Activated T-helper 17 cell treated with anti-CD3 and anti-CD28 coated beads, Interleukin-2, amount 50 U/mL, for 72 hours (primary cell): Measurements from ENCODE around the gene SLC10A3. TPM values are rescaled to one million over a fixed set of nuclear protein-coding genes. Genes with fewer than 3 reads are reported as not detected.
"Not testable (repeated sequence)": the region's sequence is repeated elsewhere in the genome, so short reads cannot be mapped to it uniquely, and the experiment has no call there.

Source experiments
- ATAC-seq: fragments of 150-1000 bp; cut with Tn5 transposase; replicated peaks from 2 replicates; pipeline ENCODE4 v1.10.0; 2021; ENCODE audit warnings: mild to moderate bottlenecking, moderate library complexity
- H3K27ac Mint-ChIP-seq: one replicate; pipeline ENCODE4 v1.8.0; 2022; ENCODE audit warnings: mixed read lengths
- H3K27me3 Mint-ChIP-seq: one replicate; pipeline ENCODE4 v1.8.0; 2022; ENCODE audit warnings: mixed read lengths
- H3K36me3 Mint-ChIP-seq: one replicate; pipeline ENCODE4 v1.8.0; 2022; ENCODE audit warnings: low read depth, mild to moderate bottlenecking, mixed read lengths
- H3K4me1 Mint-ChIP-seq: one replicate; pipeline ENCODE4 v1.8.0; 2022; ENCODE audit warnings: mixed read lengths
- H3K4me3 Mint-ChIP-seq: one replicate; pipeline ENCODE4 v1.8.0; 2022; ENCODE audit warnings: mild to moderate bottlenecking, mixed read lengths
- H3K9me3 Mint-ChIP-seq: one replicate; pipeline ENCODE4 v1.8.0; 2022; ENCODE audit warnings: mixed read lengths
- total RNA-seq, 2 donors: library from RNA; stranded (reverse); gene quantifications; one replicate each; pipeline ENCODE4 v1.2.3, GENCODE V29; 2022

Gene SLC10A3
- total RNA-seq, 2 donors from 2014 or later = 17.3 to 24.8 TPM

GRCh38 chrX:154496591-154497137 is 6.2 kb upstream of the SLC10A3 start:
- not testable (repeated sequence) for H3K27ac Mint-ChIP-seq, H3K27me3 Mint-ChIP-seq, H3K4me3 Mint-ChIP-seq, H3K4me1 Mint-ChIP-seq, H3K9me3 Mint-ChIP-seq, H3K36me3 Mint-ChIP-seq, ATAC-seq

GRCh38 chrX:154495472-154495922 is 5.1 kb upstream of the SLC10A3 start:
- H3K36me3 Mint-ChIP-seq = no peaks in the 10 kb centered on the region
- no peak overlapping the region for H3K4me3 Mint-ChIP-seq
- no peak overlapping the region for H3K27ac Mint-ChIP-seq
- no peaks in the 10 kb centered on the region for H3K27me3 Mint-ChIP-seq
- ATAC-seq = no peak
- H3K4me1 Mint-ChIP-seq = no peaks in the 10 kb centered on the region
- H3K9me3 Mint-ChIP-seq = no peaks in the 10 kb centered on the region

GRCh38 chrX:154494715-154495114 is 4.3 kb upstream of the SLC10A3 start:
- H3K9me3 Mint-ChIP-seq = no peaks in the 10 kb centered on the region
- H3K27me3 Mint-ChIP-seq = no peaks in the 10 kb centered on the region
- no peaks in the 10 kb centered on the region for H3K4me1 Mint-ChIP-seq
- no peak for ATAC-seq
- H3K36me3 Mint-ChIP-seq = no peaks in the 10 kb centered on the region
- no peak overlapping the region for H3K4me3 Mint-ChIP-seq
- H3K27ac Mint-ChIP-seq = no peak overlapping the region

- Mint-ChIP-seq H3K4me1 (peaks cover 3% of the 10 kb centered on the region), H3K27me3 (no peaks in the 10 kb centered on the region), H3K27ac (peak overlapping the region; percentile 88), H3K9me3 (no peaks in the 10 kb centered on the region), H3K4me3 (peak overlapping the region; percentile 91), H3K36me3 (peaks cover 17% of the 10 kb centered on the region)
- peak; percentile 24 for ATAC-seq
Observed at GRCh38 chrX:154490021-154490413, 412 bp downstream of the SLC10A3 start.

- Mint-ChIP-seq H3K9me3 (no peaks in the 10 kb centered on the region), H3K4me1 (peaks cover 3% of the 10 kb centered on the region), H3K27me3 (no peaks in the 10 kb centered on the region), H3K36me3 (peaks cover 25% of the 10 kb centered on the region), H3K27ac (no peak overlapping the region), H3K4me3 (peak overlapping the region; percentile 91)
- ATAC-seq = no peak
Observed at GRCh38 chrX:154489182-154489581, 1.2 kb downstream of the SLC10A3 start.

- peaks cover 3% of the 10 kb centered on the region for H3K4me1 Mint-ChIP-seq
Observed at GRCh38 chrX:154488336-154489075, 1.9 kb downstream of the SLC10A3 start.

GRCh38 chrX:154487518-154488290 is 2.7 kb downstream of the SLC10A3 start:
- peak overlapping the region; percentile 64 for H3K4me3 Mint-ChIP-seq
- peaks cover 3% of the 10 kb centered on the region for H3K4me1 Mint-ChIP-seq
- H3K9me3 Mint-ChIP-seq = no peaks in the 10 kb centered on the region
- peaks cover 35% of the 10 kb centered on the region for H3K36me3 Mint-ChIP-seq
- no peak for ATAC-seq
- H3K27ac Mint-ChIP-seq = no peak overlapping the region
- no peaks in the 10 kb centered on the region for H3K27me3 Mint-ChIP-seq

More at GRCh38 chrX:154488336-154489075, 1.9 kb downstream of the SLC10A3 start:
- no peaks in the 10 kb centered on the region for H3K27me3 Mint-ChIP-seq
- H3K4me3 Mint-ChIP-seq = peak overlapping the region; percentile 91
- H3K27ac Mint-ChIP-seq = no peak overlapping the region
- peaks cover 32% of the 10 kb centered on the region for H3K36me3 Mint-ChIP-seq
- no peaks in the 10 kb centered on the region for H3K9me3 Mint-ChIP-seq
- ATAC-seq = no peak

- H3K36me3 Mint-ChIP-seq = peaks cover 35% of the 10 kb centered on the region
- H3K4me3 Mint-ChIP-seq = peak within 1 kb of the TSS; percentile 66
- peaks cover 8% of the 10 kb centered on the region for H3K4me1 Mint-ChIP-seq
- no peak within 1 kb of the TSS for H3K27ac Mint-ChIP-seq
- ATAC-seq = peak; percentile 27
- H3K27me3 Mint-ChIP-seq = no peaks in the 10 kb centered on the region
- no peaks in the 10 kb centered on the region for H3K9me3 Mint-ChIP-seq
Observed at GRCh38 chrX:154486396-154487207, 3.8 kb downstream of the SLC10A3 start, which contains the start of gene UBL4A. Gene UBL4A (minus strand): TSS chrX:154486615. CDS start chrX:154486584, 31 bp downstream.

- ATAC-seq = no peak
- no peaks in the 10 kb centered on the region for H3K9me3 Mint-ChIP-seq
- H3K36me3 Mint-ChIP-seq = peaks cover 35% of the 10 kb centered on the region
- no peaks in the 10 kb centered on the region for H3K27me3 Mint-ChIP-seq
- H3K27ac Mint-ChIP-seq = no peak overlapping the region
- peak overlapping the region; percentile 66 for H3K4me3 Mint-ChIP-seq
- peaks cover 8% of the 10 kb centered on the region for H3K4me1 Mint-ChIP-seq
Observed at GRCh38 chrX:154486052-154486395, 4.4 kb downstream of the SLC10A3 start.

GRCh38 chrX:154485150-154486051 is 5.0 kb downstream of the SLC10A3 start:
- H3K9me3 Mint-ChIP-seq = no peaks in the 10 kb centered on the region
- H3K4me1 Mint-ChIP-seq = peaks cover 8% of the 10 kb centered on the region
- ATAC-seq = no peak
- no peaks in the 10 kb centered on the region for H3K27me3 Mint-ChIP-seq
- peak overlapping the region; percentile 66 for H3K4me3 Mint-ChIP-seq
- H3K36me3 Mint-ChIP-seq = peaks cover 35% of the 10 kb centered on the region
- no peak overlapping the region for H3K27ac Mint-ChIP-seq

- Mint-ChIP-seq H3K27me3 (no peaks in the 10 kb centered on the region), H3K9me3 (no peaks in the 10 kb centered on the region), H3K4me1 (peaks cover 8% of the 10 kb centered on the region), H3K36me3 (peaks cover 35% of the 10 kb centered on the region), H3K4me3 (peak overlapping the region; percentile 66), H3K27ac (no peak overlapping the region)
- peak; percentile 61 for ATAC-seq
Observed at GRCh38 chrX:154484255-154485149, 5.9 kb downstream of the SLC10A3 start.

GRCh38 chrX:154483325-154483724 is 7.1 kb downstream of the SLC10A3 start:
- no peak overlapping the region for H3K27ac Mint-ChIP-seq
- H3K36me3 Mint-ChIP-seq = peaks cover 35% of the 10 kb centered on the region
- no peaks in the 10 kb centered on the region for H3K27me3 Mint-ChIP-seq
- H3K9me3 Mint-ChIP-seq = no peaks in the 10 kb centered on the region
- peak overlapping the region; percentile 33 for H3K4me3 Mint-ChIP-seq
- ATAC-seq = no peak
- peaks cover 8% of the 10 kb centered on the region for H3K4me1 Mint-ChIP-seq
